ENCODE measurements around the gene AIF1. TPM values are rescaled to one million over a fixed set of nuclear protein-coding genes. Genes with fewer than 3 reads are reported as not detected.
A peak's percentile ranks its signal among the peaks of the same experiment; 100 is the strongest.
"Not testable (repeated sequence)": the region's sequence is repeated elsewhere in the genome, so short reads cannot be mapped to it uniquely, and the experiment has no call there.

AIF1 gene
- total RNA-seq, 1 donor from 2014 or later = 109 TPM

DNA sequence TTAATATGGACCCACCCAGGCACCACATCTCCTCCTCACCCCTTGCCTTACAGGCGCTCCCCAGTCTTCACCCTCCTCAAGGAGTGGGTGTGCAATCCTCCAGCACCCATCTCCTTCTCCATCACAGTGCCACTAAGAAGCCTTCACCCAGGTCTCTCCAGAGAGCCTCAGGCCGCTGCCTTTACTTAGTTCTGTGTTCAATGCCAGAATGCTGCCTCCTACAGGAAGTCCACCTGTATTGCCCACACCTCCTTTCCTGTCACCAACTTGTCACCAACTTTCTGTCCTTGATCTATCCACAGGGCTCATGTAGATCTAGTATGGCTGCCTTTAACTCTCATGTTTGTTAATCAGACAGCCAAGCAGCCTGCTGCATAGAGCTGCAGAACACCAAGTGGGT is 29.5 kb upstream of the AIF1 start:
- Histone ChIP-seq H3K36me3 (no peaks in the 10 kb centered on the region), H3K9me3 (no peaks in the 10 kb centered on the region), H3K27me3 (ENCODE audit: low read depth) (no peaks in the 10 kb centered on the region), H3K4me3 (no peak overlapping the region), H3K27ac (peak overlapping the region; percentile 64), H3K4me1 (peaks cover 42% of the 10 kb centered on the region)
- TF ChIP-seq, protein P1, sequence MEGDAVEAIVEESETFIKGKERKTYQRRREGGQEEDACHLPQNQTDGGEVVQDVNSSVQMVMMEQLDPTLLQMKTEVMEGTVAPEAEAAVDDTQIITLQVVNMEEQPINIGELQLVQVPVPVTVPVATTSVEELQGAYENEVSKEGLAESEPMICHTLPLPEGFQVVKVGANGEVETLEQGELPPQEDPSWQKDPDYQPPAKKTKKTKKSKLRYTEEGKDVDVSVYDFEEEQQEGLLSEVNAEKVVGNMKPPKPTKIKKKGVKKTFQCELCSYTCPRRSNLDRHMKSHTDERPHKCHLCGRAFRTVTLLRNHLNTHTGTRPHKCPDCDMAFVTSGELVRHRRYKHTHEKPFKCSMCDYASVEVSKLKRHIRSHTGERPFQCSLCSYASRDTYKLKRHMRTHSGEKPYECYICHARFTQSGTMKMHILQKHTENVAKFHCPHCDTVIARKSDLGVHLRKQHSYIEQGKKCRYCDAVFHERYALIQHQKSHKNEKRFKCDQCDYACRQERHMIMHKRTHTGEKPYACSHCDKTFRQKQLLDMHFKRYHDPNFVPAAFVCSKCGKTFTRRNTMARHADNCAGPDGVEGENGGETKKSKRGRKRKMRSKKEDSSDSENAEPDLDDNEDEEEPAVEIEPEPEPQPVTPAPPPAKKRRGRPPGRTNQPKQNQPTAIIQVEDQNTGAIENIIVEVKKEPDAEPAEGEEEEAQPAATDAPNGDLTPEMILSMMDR (IDR thresholded peaks at IDR 0.05) = peak; percentile 22
- no peak for DNase-seq
- intact Hi-C loops (cut with DNase I) = no loop called here
- no peak for ATAC-seq

DNA sequence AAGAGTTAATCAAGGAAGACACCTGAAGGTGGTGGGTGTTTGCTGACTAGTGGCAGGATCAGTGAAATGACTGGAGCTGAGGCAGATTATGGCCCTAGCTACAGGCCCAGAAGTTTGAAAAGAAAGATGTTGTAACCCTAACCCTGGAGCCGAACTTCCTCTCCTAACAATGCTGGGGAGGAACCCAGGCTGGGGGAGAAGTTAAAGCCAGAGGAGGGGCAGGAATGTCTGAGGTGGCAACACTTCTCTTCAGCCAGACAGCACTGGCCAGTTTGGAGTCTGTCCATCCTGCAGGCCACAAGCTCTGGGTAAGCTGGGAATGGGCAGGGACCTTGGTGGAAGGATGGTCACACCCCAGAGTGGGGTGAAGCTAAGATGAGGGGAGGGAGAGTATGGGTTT is 29.0 kb upstream of the AIF1 start, which contains the start of gene LST1:
TSS of gene LST1 (plus strand) at position 270 of the 400 bp plus-strand sequence. CDS start 1,023 bp downstream, outside the sequence.
- DNase-seq (no peak), ATAC-seq (peak; percentile 50 to 66)
- TF ChIP-seq, protein P1 (IDR thresholded peaks at IDR 0.05) = no peak
- Histone ChIP-seq H3K27ac (peak within 1 kb of the TSS; percentile 64), H3K27me3 (ENCODE audit: low read depth) (no peaks in the 10 kb centered on the region), H3K36me3 (no peaks in the 10 kb centered on the region), H3K4me1 (peaks cover 40% of the 10 kb centered on the region), H3K9me3 (no peaks in the 10 kb centered on the region), H3K4me3 (peak within 1 kb of the TSS; percentile 44)
- intact Hi-C loops (cut with DNase I) = no loop called here

DNA sequence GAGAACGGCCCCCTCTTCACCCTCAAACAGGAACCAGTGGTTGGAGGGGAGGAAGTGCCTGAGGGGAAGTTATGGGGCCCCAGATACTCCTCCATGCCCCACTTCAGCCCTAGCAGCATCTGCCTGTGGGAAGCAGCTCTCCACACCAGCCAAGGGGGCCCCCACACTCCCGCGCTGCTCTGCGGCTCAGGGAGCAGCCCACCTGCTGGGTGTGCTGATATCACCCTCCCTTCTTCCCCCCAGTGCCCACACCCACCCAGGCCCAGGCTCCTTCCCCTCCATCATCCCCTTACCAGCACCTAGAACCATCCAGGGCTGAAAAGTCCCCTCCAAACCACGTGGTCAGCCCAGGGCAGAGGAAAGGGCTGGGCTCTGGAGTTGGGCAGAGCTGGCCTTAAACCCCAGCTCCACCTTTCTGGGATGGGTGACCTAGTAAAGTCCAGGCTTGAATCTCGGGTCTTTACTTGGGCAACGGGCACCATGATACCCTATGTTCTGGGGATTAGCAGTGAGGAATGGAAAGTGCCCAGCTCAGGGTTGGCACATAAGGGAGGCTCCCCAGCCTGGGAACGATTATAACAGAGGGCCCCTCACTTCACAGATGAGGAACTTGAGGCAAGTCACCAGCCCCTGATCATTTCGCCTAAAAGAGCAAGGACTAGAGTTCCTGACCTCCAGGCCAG is 28.3 kb upstream of the AIF1 start:
- TF ChIP-seq, protein P1 (IDR thresholded peaks at IDR 0.05) = no peak
- H3K27ac ChIP-seq = peak overlapping the region; percentile 64
- peak overlapping the region; percentile 44 for H3K4me3 ChIP-seq
- no peaks in the 10 kb centered on the region for H3K27me3 ChIP-seq (ENCODE audit: low read depth)
- ATAC-seq = peak; percentile 77 to 82
- DNase-seq = no peak
- intact Hi-C loops (cut with DNase I) = no loop called here
- peaks cover 37% of the 10 kb centered on the region for H3K4me1 ChIP-seq
- H3K9me3 ChIP-seq = no peaks in the 10 kb centered on the region
- no peaks in the 10 kb centered on the region for H3K36me3 ChIP-seq

DNA sequence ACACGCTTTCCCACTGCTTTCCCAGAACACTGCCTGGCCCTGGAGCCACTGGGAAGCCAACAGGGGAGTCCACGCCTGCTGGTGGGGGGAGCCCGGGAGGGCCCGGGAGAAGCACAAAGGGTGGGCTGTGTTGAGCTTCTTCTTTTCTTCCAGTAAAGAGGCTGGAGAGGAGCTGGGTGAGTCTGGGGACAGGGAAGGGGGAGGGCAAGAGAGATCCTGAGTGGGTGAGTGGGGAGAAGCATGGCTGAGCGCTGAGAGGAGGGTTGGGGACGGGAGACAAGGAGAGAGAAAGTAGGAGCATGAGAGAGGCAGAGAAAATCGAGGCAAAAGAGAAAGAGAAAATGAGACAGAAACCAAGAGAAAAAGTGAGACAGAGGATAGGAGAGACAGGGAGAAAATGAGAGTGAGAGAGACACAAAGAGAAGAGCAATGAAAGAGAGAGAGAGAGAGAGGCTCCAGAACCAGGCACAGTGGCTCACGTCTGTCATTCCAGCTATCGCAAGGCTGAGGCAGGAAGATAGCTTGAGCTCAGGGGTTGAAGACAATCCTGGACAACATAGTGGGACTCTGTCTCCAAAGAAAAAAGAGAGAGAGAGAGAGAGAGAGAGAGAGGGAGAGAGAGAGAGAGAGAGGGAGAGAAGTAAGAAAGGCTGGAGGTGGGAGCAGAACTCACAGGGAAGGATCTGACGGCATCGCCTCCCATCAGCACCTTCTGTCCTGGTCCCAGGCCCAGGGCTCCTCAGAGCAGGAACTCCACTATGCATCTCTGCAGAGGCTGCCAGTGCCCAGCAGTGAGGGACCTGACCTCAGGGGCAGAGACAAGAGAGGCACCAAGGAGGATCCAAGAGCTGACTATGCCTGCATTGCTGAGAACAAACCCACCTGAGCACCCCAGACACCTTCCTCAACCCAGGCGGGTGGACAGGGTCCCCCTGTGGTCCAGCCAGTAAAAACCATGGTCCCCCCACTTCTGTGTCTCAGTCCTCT is 26.9 kb upstream of the AIF1 start:
- no peak for DNase-seq
- no peak for ATAC-seq
- Histone ChIP-seq H3K27ac (peak overlapping the region; percentile 64), H3K27me3 (ENCODE audit: low read depth) (no peaks in the 10 kb centered on the region), H3K4me3 (peak overlapping the region; percentile 44), H3K36me3 (no peaks in the 10 kb centered on the region), H3K4me1 (peaks cover 23% of the 10 kb centered on the region), H3K9me3 (no peaks in the 10 kb centered on the region)
- intact Hi-C loops (cut with DNase I) = no loop called here
- TF ChIP-seq, protein P1 (IDR thresholded peaks at IDR 0.05) = no peak

DNA sequence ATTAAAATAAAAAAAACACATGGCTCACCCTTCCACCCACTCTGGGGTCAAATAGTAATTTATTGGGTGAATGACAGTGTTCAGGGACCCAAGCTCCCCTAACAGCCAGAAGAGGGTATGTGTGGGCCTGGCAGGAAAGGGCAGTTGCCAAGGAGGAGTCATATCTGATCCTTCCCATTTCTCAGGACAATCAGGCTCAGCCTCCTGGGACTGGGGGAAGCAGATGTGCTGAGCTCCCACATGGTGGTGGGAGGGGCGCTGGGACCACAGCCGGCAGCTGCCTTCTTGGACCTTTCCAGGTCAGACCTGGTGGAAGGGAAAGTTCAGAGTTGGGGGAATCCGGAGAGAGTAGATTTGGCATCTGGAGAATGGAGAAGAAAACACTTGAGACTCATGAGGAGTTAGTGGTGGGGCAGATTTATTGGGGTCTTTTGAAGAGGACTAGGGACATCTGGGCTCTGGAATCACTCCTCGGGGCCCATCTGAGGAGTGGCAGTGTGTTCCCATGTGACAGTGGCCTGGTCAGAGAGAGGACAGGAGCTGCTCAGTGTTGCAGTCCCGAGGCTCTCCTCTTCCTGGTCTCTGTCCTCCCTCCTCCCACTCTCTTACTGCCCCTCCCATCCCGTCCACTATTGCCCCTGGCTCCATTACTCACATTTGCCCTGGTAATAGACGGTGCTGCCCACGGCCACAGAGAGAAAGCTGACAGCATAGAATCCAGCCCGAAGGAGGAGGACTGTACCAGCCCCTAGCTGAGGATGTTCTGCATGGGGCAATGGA is 26.0 kb upstream of the AIF1 start:
- Histone ChIP-seq H3K27me3 (ENCODE audit: low read depth) (no peaks in the 10 kb centered on the region), H3K27ac (no peak overlapping the region), H3K4me1 (peaks cover 22% of the 10 kb centered on the region), H3K9me3 (no peaks in the 10 kb centered on the region), H3K4me3 (no peak overlapping the region), H3K36me3 (no peaks in the 10 kb centered on the region)
- DNase-seq = no peak
- intact Hi-C loops (cut with DNase I) = no loop called here
- TF ChIP-seq, protein P1 (IDR thresholded peaks at IDR 0.05) = no peak
- ATAC-seq = no peak

DNA sequence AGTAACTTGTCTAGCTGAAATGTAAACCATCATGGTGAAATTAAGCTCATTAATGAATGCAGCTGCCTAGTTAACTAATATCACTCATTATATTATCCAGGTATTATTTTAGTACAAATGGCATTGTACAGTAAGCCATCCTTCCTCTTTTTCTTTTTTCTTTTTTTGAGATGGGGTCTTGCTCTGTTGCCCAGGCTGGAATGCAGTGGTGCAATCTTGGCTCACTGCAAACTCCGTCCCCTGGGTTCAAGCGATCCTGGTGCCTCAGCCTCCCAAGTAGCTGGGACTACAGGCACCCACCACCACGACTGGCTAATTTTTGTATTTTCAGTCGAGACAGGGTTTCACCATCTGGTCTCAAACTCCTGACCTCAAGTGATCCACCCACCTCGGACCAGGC is 24.3 kb upstream of the AIF1 start:
- H3K36me3 ChIP-seq; H3K4me3 ChIP-seq; DNase-seq; H3K27me3 ChIP-seq (ENCODE audit: low read depth); H3K9me3 ChIP-seq; H3K4me1 ChIP-seq; H3K27ac ChIP-seq; ATAC-seq: not testable (repeated sequence)
- intact Hi-C loops (cut with DNase I) = loop anchor here (10.0 kb wide), 1 partner anchor 46 kb away; the partner anchor contains the start of genes ATP6V1G2, DDX39B and NFKBIL1

All from lower lobe of right lung (tissue), 2 donors.